ENCODE results near the gene ZNF768.

DNA sequence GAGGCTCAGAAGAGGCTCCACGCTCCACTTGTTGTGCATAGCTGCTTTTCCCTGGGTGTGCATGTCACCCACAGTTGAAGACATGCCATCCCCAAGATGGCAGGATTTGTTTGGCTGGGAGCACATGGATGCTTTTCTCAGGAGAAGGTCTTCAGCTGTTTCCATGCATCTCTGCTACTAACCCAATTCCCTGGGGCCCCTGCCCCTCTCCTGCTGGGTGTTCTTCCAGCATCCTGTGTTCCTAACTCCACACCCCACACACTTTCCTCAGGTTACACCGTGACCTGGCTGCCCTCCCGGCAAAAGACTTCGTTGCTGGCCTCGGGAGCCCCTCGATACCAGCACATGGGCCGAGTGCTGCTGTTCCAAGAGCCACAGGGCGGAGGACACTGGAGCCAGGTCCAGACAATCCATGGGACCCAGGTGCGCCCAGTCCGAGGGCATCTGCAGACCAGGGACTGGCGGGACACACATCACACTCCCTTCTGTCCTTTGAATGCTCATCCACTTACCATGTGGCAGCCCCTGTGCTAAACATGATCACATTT is 32.4 kb downstream of the ZNF768 start:
- TF ChIP-seq, protein P1, sequence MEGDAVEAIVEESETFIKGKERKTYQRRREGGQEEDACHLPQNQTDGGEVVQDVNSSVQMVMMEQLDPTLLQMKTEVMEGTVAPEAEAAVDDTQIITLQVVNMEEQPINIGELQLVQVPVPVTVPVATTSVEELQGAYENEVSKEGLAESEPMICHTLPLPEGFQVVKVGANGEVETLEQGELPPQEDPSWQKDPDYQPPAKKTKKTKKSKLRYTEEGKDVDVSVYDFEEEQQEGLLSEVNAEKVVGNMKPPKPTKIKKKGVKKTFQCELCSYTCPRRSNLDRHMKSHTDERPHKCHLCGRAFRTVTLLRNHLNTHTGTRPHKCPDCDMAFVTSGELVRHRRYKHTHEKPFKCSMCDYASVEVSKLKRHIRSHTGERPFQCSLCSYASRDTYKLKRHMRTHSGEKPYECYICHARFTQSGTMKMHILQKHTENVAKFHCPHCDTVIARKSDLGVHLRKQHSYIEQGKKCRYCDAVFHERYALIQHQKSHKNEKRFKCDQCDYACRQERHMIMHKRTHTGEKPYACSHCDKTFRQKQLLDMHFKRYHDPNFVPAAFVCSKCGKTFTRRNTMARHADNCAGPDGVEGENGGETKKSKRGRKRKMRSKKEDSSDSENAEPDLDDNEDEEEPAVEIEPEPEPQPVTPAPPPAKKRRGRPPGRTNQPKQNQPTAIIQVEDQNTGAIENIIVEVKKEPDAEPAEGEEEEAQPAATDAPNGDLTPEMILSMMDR (conservative IDR thresholded peaks at IDR 0.05 in 1 of 2, IDR thresholded peaks at IDR 0.05 in 1 of 2; ENCODE audit: low read depth in 1 of 2, low read length in 2 of 2): no peak
- TF ChIP-seq EZH2 (IDR thresholded peaks at IDR 0.05; ENCODE audit: low read length, missing control alignments): no peak
